ENCODE measurements around the gene FOXS1.

The FOXS1 gene

GRCh38 chr20:31818376-31818908 is 27.0 kb downstream of the FOXS1 start:
- Histone ChIP-seq H4K20me1 (ENCODE audit: insufficient read depth, low read length, poor library complexity, severe bottlenecking) (no peaks in the 10 kb centered on the region), H3K4me2 (ENCODE audit: low read depth, low read length, poor library complexity, severe bottlenecking) (no peak overlapping the region), H3K9ac (ENCODE audit: low read depth, low read length, poor library complexity, severe bottlenecking) (no peak overlapping the region), H3F3A (ENCODE audit: low read depth) (no peaks in the 10 kb centered on the region), H3K9me2 (replicated peaks; ENCODE audit: low read depth, low read length) (no peaks in the 10 kb centered on the region), H2AFZ (ENCODE audit: low read length) (no peak overlapping the region), H3K79me2 (ENCODE audit: insufficient read depth, low read length) (peaks cover 3% of the 10 kb centered on the region; the same call in 1 of the 2 replicates), H3K36me3 (ENCODE audit: insufficient read depth, low read length) (no peaks in the 10 kb centered on the region), H3K9me3 (ENCODE audit: insufficient read depth, low read depth, low read length) (no peaks in the 10 kb centered on the region), H3K4me3 (ENCODE audit: low read length, poor library complexity, severe bottlenecking) (no peak overlapping the region), H3K4me1 (ENCODE audit: insufficient read depth, low read length, poor library complexity, severe bottlenecking) (peaks cover 16% of the 10 kb centered on the region), H3K27me3 (ENCODE audit: insufficient read depth, low read length, poor library complexity, severe bottlenecking) (no peaks in the 10 kb centered on the region)
- TF ChIP-seq EZH2phosphoT487 (IDR thresholded peaks at IDR 0.05; ENCODE audit: borderline replicate concordance) = no peak
- TF ChIP-seq CTCF (conservative IDR thresholded peaks at IDR 0.05; ENCODE audit: low read length) = no peak

GRCh38 chr20:31817461-31817860 is 27.9 kb downstream of the FOXS1 start:
- no peaks in the 10 kb centered on the region for H3F3A ChIP-seq (ENCODE audit: low read depth)
- no peak overlapping the region for H3K4me3 ChIP-seq (ENCODE audit: low read length, poor library complexity, severe bottlenecking)
- H4K20me1 ChIP-seq (ENCODE audit: insufficient read depth, low read length, poor library complexity, severe bottlenecking) = no peaks in the 10 kb centered on the region
- H3K4me1 ChIP-seq (ENCODE audit: insufficient read depth, low read length, poor library complexity, severe bottlenecking) = peaks cover 10% of the 10 kb centered on the region
- no peak overlapping the region for H3K9ac ChIP-seq (ENCODE audit: low read depth, low read length, poor library complexity, severe bottlenecking)
- no peaks in the 10 kb centered on the region for H3K79me2 ChIP-seq (ENCODE audit: insufficient read depth, low read length)
- no peaks in the 10 kb centered on the region for H3K9me3 ChIP-seq (ENCODE audit: insufficient read depth, low read depth, low read length)
- no peaks in the 10 kb centered on the region for H3K27me3 ChIP-seq (ENCODE audit: insufficient read depth, low read length, poor library complexity, severe bottlenecking)
- H3K36me3 ChIP-seq (ENCODE audit: insufficient read depth, low read length) = no peaks in the 10 kb centered on the region
- H3K9me2 ChIP-seq (replicated peaks; ENCODE audit: low read depth, low read length) = no peaks in the 10 kb centered on the region
- TF ChIP-seq EZH2phosphoT487 (IDR thresholded peaks at IDR 0.05; ENCODE audit: borderline replicate concordance) (no peak), CTCF (conservative IDR thresholded peaks at IDR 0.05; ENCODE audit: low read length) (no peak)
- H2AFZ ChIP-seq (ENCODE audit: low read length) = no peak overlapping the region
- no peak overlapping the region for H3K4me2 ChIP-seq (ENCODE audit: low read depth, low read length, poor library complexity, severe bottlenecking)

DNA sequence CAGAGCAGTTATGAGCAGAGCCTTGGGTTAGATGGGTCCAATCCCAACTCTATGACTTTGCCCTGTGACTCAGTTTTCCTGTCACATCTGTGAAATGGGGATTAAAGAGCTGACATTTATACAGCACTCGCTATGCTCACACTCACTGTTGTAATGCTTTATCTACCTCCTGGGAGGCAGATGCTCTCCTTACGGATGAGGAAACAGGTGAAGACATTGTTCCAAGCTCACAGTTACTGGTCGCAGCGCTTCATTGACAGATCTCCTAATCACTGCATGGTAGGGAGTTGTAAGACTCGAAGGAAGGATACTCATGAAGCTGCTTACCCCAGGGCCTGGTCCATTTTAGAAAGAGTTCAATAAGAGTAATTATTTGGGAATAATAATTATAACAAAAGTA is 29.2 kb downstream of the FOXS1 start:
- TF ChIP-seq CTCF (conservative IDR thresholded peaks at IDR 0.05; ENCODE audit: low read length) = no peak
- TF ChIP-seq EZH2phosphoT487 (IDR thresholded peaks at IDR 0.05; ENCODE audit: borderline replicate concordance) = no peak

More for the DNA sequence above, 29.2 kb downstream of the FOXS1 start:
- peaks cover 10% of the 10 kb centered on the region for H3K4me1 ChIP-seq (ENCODE audit: insufficient read depth, low read length, poor library complexity, severe bottlenecking)
- no peak overlapping the region for H3K4me2 ChIP-seq (ENCODE audit: low read depth, low read length, poor library complexity, severe bottlenecking)
- no peaks in the 10 kb centered on the region for H3F3A ChIP-seq (ENCODE audit: low read depth)
- no peaks in the 10 kb centered on the region for H3K79me2 ChIP-seq (ENCODE audit: insufficient read depth, low read length)
- no peaks in the 10 kb centered on the region for H3K36me3 ChIP-seq (ENCODE audit: insufficient read depth, low read length)
- no peaks in the 10 kb centered on the region for H4K20me1 ChIP-seq (ENCODE audit: insufficient read depth, low read length, poor library complexity, severe bottlenecking)
- no peaks in the 10 kb centered on the region for H3K9me3 ChIP-seq (ENCODE audit: insufficient read depth, low read depth, low read length)
- H2AFZ ChIP-seq (ENCODE audit: low read length) = no peak overlapping the region
- no peaks in the 10 kb centered on the region for H3K9me2 ChIP-seq (replicated peaks; ENCODE audit: low read depth, low read length)
- no peak overlapping the region for H3K9ac ChIP-seq (ENCODE audit: low read depth, low read length, poor library complexity, severe bottlenecking)
- H3K27me3 ChIP-seq (ENCODE audit: insufficient read depth, low read length, poor library complexity, severe bottlenecking) = no peaks in the 10 kb centered on the region
- H3K4me3 ChIP-seq (ENCODE audit: low read length, poor library complexity, severe bottlenecking) = no peak overlapping the region
